RWPE2 (cell line): ENCODE results near the gene RGS14.
A peak's percentile ranks its signal among the peaks of the same experiment; 100 is the strongest.

ENCODE experiments used
- ATAC-seq: fragments of 200-7000 bp; cut with Tn5 transposase; 3 replicates; pipeline ENCODE4 v1.9.1; 2021; ENCODE audit warnings: low read depth
- DNase-seq: peaks from one replicate; pipeline ENCODE4 v3.0.0-alpha.2; 2020; ENCODE audit warnings: low spot score
- H3K27ac ChIP-seq: fragments of 450-650 bp; 2 replicates; pipeline ENCODE4 v1.5.1; 2017; ENCODE audit warnings: mild to moderate bottlenecking; ENCODE audit not compliant: poor library complexity, severe bottlenecking
- H3K27me3 ChIP-seq: fragments of 250-450 bp; sonication (Bioruptor Pico); 2 replicates; pipeline ENCODE4 v1.5.1; 2021; ENCODE audit warnings: mild to moderate bottlenecking, moderate library complexity; ENCODE audit not compliant: insufficient read depth, poor library complexity, severe bottlenecking
- H3K36me3 ChIP-seq: fragments of 250-450 bp; sonication (Bioruptor Pico); 2 replicates; pipeline ENCODE4 v1.5.1; 2020; ENCODE audit warnings: low read depth, mild to moderate bottlenecking, moderate library complexity
- H3K4me1 ChIP-seq: fragments of 250-450 bp; sonication (Bioruptor Pico); 2 replicates; pipeline ENCODE4 v1.5.1; 2021; ENCODE audit warnings: mild to moderate bottlenecking, moderate library complexity; ENCODE audit not compliant: insufficient read depth, poor library complexity, severe bottlenecking
- H3K4me3 ChIP-seq: fragments of 250-450 bp; sonication (Bioruptor Pico); 2 replicates; pipeline ENCODE4 v1.5.1; 2021; ENCODE audit warnings: mild to moderate bottlenecking, moderate library complexity; ENCODE audit not compliant: severe bottlenecking
- H3K9me3 ChIP-seq: fragments of 250-450 bp; sonication (Bioruptor Pico); 2 replicates; pipeline ENCODE4 v1.5.1; 2021; ENCODE audit warnings: mild to moderate bottlenecking, moderate library complexity; ENCODE audit not compliant: severe bottlenecking
- TF ChIP-seq, protein P1 (sequence below): fragments of 450-650 bp; IDR thresholded peaks from one replicate; pipeline ENCODE4 v1.5.1; 2017; ENCODE audit warnings: mild to moderate bottlenecking, moderate library complexity; ENCODE audit not compliant: poor library complexity, severe bottlenecking

RGS14 gene

DNA sequence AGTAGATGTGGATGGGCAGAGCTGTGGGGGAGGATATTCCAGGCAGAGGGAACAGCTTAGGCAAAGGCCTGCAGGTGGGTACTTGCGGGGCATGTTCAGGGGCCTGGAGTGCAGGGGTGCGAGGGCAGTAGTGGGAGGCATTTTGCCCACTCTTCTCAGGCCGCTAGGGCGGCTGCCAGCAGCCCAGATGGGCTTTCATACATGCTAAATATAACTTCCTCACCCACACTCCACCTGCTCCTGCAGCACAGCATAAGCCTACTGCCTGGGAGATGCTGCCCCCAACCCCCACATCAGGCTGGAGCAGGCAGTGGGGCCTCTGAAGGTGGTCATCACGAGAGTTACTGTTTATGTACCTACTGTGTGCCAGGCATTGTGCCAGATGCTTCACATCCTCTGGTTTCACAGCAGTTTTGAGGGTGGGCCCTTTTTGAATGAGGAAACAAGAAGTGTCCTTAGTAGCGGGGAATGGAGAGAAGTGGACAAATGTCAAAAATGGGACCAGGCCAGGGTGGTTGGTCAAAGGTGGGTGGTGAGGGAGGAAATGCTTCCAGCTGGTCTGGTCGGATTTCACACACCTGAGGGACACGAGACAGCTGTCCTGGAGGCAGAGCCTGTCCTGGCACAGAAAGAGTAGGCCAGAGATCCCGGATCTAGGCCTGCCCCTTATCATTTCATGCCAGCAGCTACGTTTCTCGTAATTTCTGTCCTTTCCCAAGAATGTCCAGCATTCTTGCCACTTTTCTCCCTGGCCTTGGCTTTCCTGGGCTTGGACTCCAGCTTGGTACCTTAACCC, 12.1 kb downstream of the RGS14 start:
- Histone ChIP-seq H3K9me3 (no peaks in the 10 kb centered on the region), H3K27ac (peak overlapping the region; percentile 44), H3K4me3 (no peak overlapping the region), H3K36me3 (no peaks in the 10 kb centered on the region; the same call in 1 of the 2 replicates), H3K27me3 (no peaks in the 10 kb centered on the region), H3K4me1 (peaks cover 24% of the 10 kb centered on the region)
- DNase-seq, result no peak
- no peak for ATAC-seq
- TF ChIP-seq, protein P1, sequence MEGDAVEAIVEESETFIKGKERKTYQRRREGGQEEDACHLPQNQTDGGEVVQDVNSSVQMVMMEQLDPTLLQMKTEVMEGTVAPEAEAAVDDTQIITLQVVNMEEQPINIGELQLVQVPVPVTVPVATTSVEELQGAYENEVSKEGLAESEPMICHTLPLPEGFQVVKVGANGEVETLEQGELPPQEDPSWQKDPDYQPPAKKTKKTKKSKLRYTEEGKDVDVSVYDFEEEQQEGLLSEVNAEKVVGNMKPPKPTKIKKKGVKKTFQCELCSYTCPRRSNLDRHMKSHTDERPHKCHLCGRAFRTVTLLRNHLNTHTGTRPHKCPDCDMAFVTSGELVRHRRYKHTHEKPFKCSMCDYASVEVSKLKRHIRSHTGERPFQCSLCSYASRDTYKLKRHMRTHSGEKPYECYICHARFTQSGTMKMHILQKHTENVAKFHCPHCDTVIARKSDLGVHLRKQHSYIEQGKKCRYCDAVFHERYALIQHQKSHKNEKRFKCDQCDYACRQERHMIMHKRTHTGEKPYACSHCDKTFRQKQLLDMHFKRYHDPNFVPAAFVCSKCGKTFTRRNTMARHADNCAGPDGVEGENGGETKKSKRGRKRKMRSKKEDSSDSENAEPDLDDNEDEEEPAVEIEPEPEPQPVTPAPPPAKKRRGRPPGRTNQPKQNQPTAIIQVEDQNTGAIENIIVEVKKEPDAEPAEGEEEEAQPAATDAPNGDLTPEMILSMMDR, result no peak

DNA sequence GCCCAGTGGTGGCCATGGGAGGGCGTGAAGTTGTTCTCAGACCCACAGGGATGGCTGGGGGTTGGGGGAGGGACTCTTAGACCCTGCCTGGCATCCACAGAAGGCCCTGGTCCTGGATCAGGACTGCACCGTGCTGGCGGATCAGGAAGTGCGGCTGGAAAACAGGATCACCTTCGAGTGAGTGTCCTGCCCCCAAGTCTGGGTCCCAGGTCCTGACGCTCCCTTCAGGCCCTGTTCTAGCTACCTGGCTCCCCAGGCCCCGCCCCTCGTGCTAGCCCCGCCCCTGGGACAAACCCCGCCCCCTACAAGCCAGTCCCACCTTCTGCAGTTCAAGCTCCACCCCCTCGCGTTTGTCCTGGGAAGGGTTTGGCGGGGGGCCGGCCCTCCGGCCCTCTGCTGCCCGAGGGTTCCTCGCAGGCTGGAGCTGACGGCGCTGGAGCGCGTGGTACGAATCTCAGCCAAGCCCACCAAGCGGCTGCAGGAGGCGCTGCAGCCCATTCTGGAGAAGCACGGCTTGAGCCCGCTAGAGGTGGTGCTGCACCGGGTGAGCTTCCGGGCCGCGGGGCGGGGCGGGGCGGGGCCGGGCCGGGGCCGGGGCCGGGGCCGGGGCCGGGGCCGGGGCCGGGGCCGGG, 12.9 kb downstream of the RGS14 start:
- TF ChIP-seq, protein P1, result peak; percentile 86
- DNase-seq (peak; percentile 97), ATAC-seq (peak; percentile 79)
- no peaks in the 10 kb centered on the region for H3K27me3 ChIP-seq
- no peaks in the 10 kb centered on the region for H3K9me3 ChIP-seq
- H3K36me3 ChIP-seq, result no peaks in the 10 kb centered on the region; the same call in 1 of the 2 replicates
- peaks cover 24% of the 10 kb centered on the region for H3K4me1 ChIP-seq
- peak overlapping the region; percentile 44 for H3K27ac ChIP-seq
- H3K4me3 ChIP-seq, result peak overlapping the region; percentile 45

DNA sequence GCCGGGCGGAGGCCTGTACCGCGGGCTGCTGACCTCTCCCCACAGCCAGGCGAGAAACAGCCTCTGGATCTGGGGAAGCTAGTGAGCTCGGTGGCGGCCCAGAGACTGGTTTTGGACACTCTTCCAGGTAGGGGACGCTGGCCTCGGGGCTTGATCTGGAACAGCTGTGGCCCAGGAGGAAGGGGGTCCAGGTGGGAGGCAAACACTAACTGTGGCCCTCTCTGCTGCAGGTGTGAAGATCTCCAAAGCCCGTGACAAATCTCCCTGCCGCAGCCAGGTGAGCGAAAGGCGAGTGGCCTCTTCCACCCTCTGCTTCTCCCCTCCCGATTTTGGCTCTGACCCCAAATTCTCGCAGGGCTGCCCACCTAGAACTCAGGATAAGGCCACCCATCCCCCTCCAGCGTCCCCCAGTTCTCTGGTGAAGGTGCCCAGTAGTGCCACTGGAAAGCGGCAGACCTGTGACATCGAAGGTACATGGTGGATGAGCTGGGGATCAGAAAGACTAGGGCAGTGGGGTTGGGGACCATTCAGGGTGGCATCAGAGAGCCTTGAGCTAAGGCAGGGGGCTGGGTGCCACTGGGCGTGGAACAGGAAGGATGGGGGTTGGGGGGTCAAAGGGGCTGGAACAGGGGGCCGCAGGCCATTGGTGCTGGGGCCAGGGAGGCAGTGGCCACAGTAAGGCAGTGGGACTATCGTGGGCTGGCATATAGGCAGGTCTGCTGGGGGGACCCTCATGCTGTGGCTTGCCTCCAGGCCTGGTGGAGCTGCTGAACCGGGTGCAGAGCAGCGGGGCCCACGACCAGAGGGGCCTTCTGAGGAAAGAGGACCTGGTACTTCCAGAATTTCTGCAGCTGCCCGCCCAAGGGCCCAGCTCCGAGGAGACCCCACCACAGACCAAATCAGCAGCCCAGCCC, 13.7 kb downstream of the RGS14 start:
- DNase-seq (no peak), ATAC-seq (no peak)
- TF ChIP-seq, protein P1, result peak; percentile 55
- Histone ChIP-seq H3K36me3 (no peaks in the 10 kb centered on the region; the same call in 1 of the 2 replicates), H3K4me3 (peak overlapping the region; percentile 45), H3K4me1 (peaks cover 24% of the 10 kb centered on the region), H3K27ac (peak overlapping the region; percentile 44), H3K27me3 (no peaks in the 10 kb centered on the region), H3K9me3 (no peaks in the 10 kb centered on the region)

DNA sequence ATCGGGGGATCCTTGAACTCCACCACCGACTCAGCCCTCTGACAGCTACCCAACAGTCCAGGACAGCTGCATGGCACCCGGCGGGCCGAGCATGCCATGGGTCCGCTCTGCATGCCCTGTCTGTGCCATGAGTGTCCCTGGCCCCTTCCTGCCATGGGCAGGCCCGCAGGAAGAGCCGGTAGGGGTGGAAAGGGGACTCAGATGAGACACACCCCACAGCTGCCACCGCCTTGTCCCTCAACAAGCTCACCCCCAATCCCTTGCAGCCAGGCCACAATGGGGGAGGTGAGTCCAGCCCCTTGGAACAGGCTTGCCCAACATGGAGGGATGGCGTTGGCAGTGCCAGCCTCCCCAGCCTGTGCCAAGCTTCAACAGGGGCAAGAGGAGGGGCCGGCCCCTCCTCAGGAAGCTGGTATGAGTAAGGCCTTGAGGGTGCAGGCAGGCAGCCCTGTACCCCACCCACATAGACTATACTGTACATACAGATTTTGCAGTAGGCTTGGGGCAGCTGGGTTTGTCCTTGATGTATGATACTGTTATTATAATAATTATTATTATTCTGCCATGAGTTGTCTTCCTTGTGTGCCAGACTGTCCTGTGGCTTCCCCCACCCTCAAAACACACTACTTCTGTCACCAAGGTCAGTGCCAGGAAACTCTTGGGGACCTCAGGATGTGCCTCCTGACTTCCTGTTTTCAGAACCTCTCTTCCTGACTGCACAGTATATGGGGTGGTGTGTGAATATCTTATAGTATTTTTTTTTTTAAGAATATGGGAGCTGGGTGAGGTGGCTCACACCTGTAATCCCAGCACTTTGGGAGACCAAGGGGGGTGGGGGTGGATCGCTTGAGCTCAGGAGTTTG, 14.5 kb downstream of the RGS14 start:
- no peak for ATAC-seq
- Histone ChIP-seq H3K27ac (peak overlapping the region; percentile 44), H3K36me3 (no peaks in the 10 kb centered on the region; the same call in 1 of the 2 replicates), H3K27me3 (no peaks in the 10 kb centered on the region), H3K4me1 (peaks cover 24% of the 10 kb centered on the region), H3K9me3 (no peaks in the 10 kb centered on the region), H3K4me3 (no peak overlapping the region)
- no peak for DNase-seq
- TF ChIP-seq, protein P1, result no peak
